ENCODE data around the gene MEOX1. TPM values are rescaled to one million over a fixed set of nuclear protein-coding genes. Genes with fewer than 3 reads are reported as not detected.

The MEOX1 gene
- 11.6 TPM for total RNA-seq
- 9.3 TPM for polyA plus RNA-seq

GRCh38 chr17:43661699-43662412 is at the start of gene MEOX1:
MEOX1 (minus strand) TSS chr17:43661922; CDS start chr17:43661534, 388 bp downstream.
- H3K36me3 ChIP-seq (ENCODE audit: insufficient read depth), result no peaks in the 10 kb centered on the region
- H3K4me1 ChIP-seq (ENCODE audit: insufficient read depth), result no peaks in the 10 kb centered on the region
- no peak for DNase-seq (ENCODE audit: extremely low spot score)
- no peak within 1 kb of the TSS for H3K4me3 ChIP-seq (ENCODE audit: low read depth, low read length)
- no peak within 1 kb of the TSS for H3K27ac ChIP-seq (ENCODE audit: low read depth)
- WGBS, result 26% methylated on average over 8 of the region's 8 CpGs

- DNase-seq (ENCODE audit: extremely low spot score), result no peak
- WGBS, result 87% methylated on average over 6 of the region's 6 CpGs
- Histone ChIP-seq H3K4me1 (ENCODE audit: insufficient read depth) (no peaks in the 10 kb centered on the region), H3K27ac (ENCODE audit: low read depth) (no peak overlapping the region), H3K4me3 (ENCODE audit: low read depth, low read length) (no peak overlapping the region), H3K36me3 (ENCODE audit: insufficient read depth) (no peaks in the 10 kb centered on the region)
Observed at GRCh38 chr17:43710101-43710500, 48.4 kb upstream of the MEOX1 start.

GRCh38 chr17:43709210-43709609 is 47.5 kb upstream of the MEOX1 start:
- Histone ChIP-seq H3K4me1 (ENCODE audit: insufficient read depth) (no peaks in the 10 kb centered on the region), H3K36me3 (ENCODE audit: insufficient read depth) (no peaks in the 10 kb centered on the region), H3K4me3 (ENCODE audit: low read depth, low read length) (no peak overlapping the region), H3K27ac (ENCODE audit: low read depth) (no peak overlapping the region)
- WGBS, result 95% methylated on average over 4 of the region's 4 CpGs
- no peak for DNase-seq (ENCODE audit: extremely low spot score)

- WGBS, result 79% methylated on average over 5 of the region's 5 CpGs
- H3K4me3 ChIP-seq (ENCODE audit: low read depth, low read length), result no peak overlapping the region
- DNase-seq (ENCODE audit: extremely low spot score), result no peak
- H3K36me3 ChIP-seq (ENCODE audit: insufficient read depth), result no peaks in the 10 kb centered on the region
- H3K4me1 ChIP-seq (ENCODE audit: insufficient read depth), result no peaks in the 10 kb centered on the region
- H3K27ac ChIP-seq (ENCODE audit: low read depth), result no peak overlapping the region
Observed at GRCh38 chr17:43707184-43707583, 45.5 kb upstream of the MEOX1 start.

GRCh38 chr17:43706235-43706634 is 44.5 kb upstream of the MEOX1 start:
- Histone ChIP-seq H3K36me3 (ENCODE audit: insufficient read depth) (no peaks in the 10 kb centered on the region), H3K27ac (ENCODE audit: low read depth) (no peak overlapping the region), H3K4me3 (ENCODE audit: low read depth, low read length) (no peak overlapping the region), H3K4me1 (ENCODE audit: insufficient read depth) (no peaks in the 10 kb centered on the region)
- DNase-seq (ENCODE audit: extremely low spot score), result no peak
- WGBS, result 77% methylated on average over 5 of the region's 5 CpGs

GRCh38 chr17:43703630-43704029 is 41.9 kb upstream of the MEOX1 start:
- 93% methylated on average over 3 of the region's 3 CpGs for WGBS
- no peaks in the 10 kb centered on the region for H3K4me1 ChIP-seq (ENCODE audit: insufficient read depth)
- no peak overlapping the region for H3K4me3 ChIP-seq (ENCODE audit: low read depth, low read length)
- H3K36me3 ChIP-seq (ENCODE audit: insufficient read depth), result no peaks in the 10 kb centered on the region
- no peak overlapping the region for H3K27ac ChIP-seq (ENCODE audit: low read depth)
- DNase-seq (ENCODE audit: extremely low spot score), result no peak

GRCh38 chr17:43702637-43703036 is 40.9 kb upstream of the MEOX1 start:
- no peak overlapping the region for H3K4me3 ChIP-seq (ENCODE audit: low read depth, low read length)
- no peak overlapping the region for H3K27ac ChIP-seq (ENCODE audit: low read depth)
- H3K36me3 ChIP-seq (ENCODE audit: insufficient read depth), result no peaks in the 10 kb centered on the region
- H3K4me1 ChIP-seq (ENCODE audit: insufficient read depth), result no peaks in the 10 kb centered on the region
- no peak for DNase-seq (ENCODE audit: extremely low spot score)
- 82% methylated on average over 4 of the region's 4 CpGs for WGBS

GRCh38 chr17:43701318-43701743 is 39.6 kb upstream of the MEOX1 start:
- 63% methylated on average over 16 of the region's 16 CpGs for WGBS
- Histone ChIP-seq H3K36me3 (ENCODE audit: insufficient read depth) (no peaks in the 10 kb centered on the region), H3K4me3 (ENCODE audit: low read depth, low read length) (no peak overlapping the region), H3K27ac (ENCODE audit: low read depth) (no peak overlapping the region), H3K4me1 (ENCODE audit: insufficient read depth) (no peaks in the 10 kb centered on the region)
- no peak for DNase-seq (ENCODE audit: extremely low spot score)

GRCh38 chr17:43699438-43699756 is 37.7 kb upstream of the MEOX1 start:
- WGBS, result 87% methylated on average over 3 of the region's 3 CpGs
- no peaks in the 10 kb centered on the region for H3K36me3 ChIP-seq (ENCODE audit: insufficient read depth)
- no peaks in the 10 kb centered on the region for H3K4me1 ChIP-seq (ENCODE audit: insufficient read depth)
- no peak overlapping the region for H3K4me3 ChIP-seq (ENCODE audit: low read depth, low read length)
- no peak overlapping the region for H3K27ac ChIP-seq (ENCODE audit: low read depth)
- DNase-seq (ENCODE audit: extremely low spot score), result no peak

- H3K4me1 ChIP-seq (ENCODE audit: insufficient read depth), result no peaks in the 10 kb centered on the region
- WGBS, result 47% methylated on average over 7 of the region's 7 CpGs
- DNase-seq (ENCODE audit: extremely low spot score), result no peak
Observed at GRCh38 chr17:43698678-43699437, 37.1 kb upstream of the MEOX1 start.

GRCh38 chr17:43697937-43698336 is 36.2 kb upstream of the MEOX1 start:
- H3K27ac ChIP-seq (ENCODE audit: low read depth), result no peak overlapping the region
- no peak overlapping the region for H3K4me3 ChIP-seq (ENCODE audit: low read depth, low read length)
- no peak for DNase-seq (ENCODE audit: extremely low spot score)
- WGBS, result 91% methylated on average over 10 of the region's 10 CpGs
- no peaks in the 10 kb centered on the region for H3K36me3 ChIP-seq (ENCODE audit: insufficient read depth)
- no peaks in the 10 kb centered on the region for H3K4me1 ChIP-seq (ENCODE audit: insufficient read depth)

More at GRCh38 chr17:43698678-43699437, 37.1 kb upstream of the MEOX1 start:
- Histone ChIP-seq H3K4me3 (ENCODE audit: low read depth, low read length) (no peak overlapping the region), H3K36me3 (ENCODE audit: insufficient read depth) (no peaks in the 10 kb centered on the region), H3K27ac (ENCODE audit: low read depth) (no peak overlapping the region)

GRCh38 chr17:43696891-43697290 is 35.2 kb upstream of the MEOX1 start:
- Histone ChIP-seq H3K36me3 (ENCODE audit: insufficient read depth) (no peaks in the 10 kb centered on the region), H3K4me3 (ENCODE audit: low read depth, low read length) (no peak overlapping the region), H3K4me1 (ENCODE audit: insufficient read depth) (no peaks in the 10 kb centered on the region), H3K27ac (ENCODE audit: low read depth) (no peak overlapping the region)
- no peak for DNase-seq (ENCODE audit: extremely low spot score)
- 65% methylated on average over 2 of the region's 2 CpGs for WGBS

- Histone ChIP-seq H3K4me1 (ENCODE audit: insufficient read depth) (no peaks in the 10 kb centered on the region), H3K27ac (ENCODE audit: low read depth) (no peak overlapping the region), H3K36me3 (ENCODE audit: insufficient read depth) (no peaks in the 10 kb centered on the region), H3K4me3 (ENCODE audit: low read depth, low read length) (no peak overlapping the region)
- 30% methylated on average over 12 of the region's 12 CpGs for WGBS
- no peak for DNase-seq (ENCODE audit: extremely low spot score)
Observed at GRCh38 chr17:43695970-43696865, 34.5 kb upstream of the MEOX1 start.
